Activated CD4-positive, CD25-positive, alpha-beta regulatory T cell treated with anti-CD3 and anti-CD28 coated beads, Interleukin-2, amount 50 U/mL, for 16 hours (primary cell): ENCODE results near the gene TOMM5.

ENCODE experiments used
- DNase-seq: peaks from one replicate; pipeline ENCODE4 v3.0.0-alpha.2; 2020; ENCODE audit warnings: low read depth, low spot score

TOMM5 gene

DNA sequence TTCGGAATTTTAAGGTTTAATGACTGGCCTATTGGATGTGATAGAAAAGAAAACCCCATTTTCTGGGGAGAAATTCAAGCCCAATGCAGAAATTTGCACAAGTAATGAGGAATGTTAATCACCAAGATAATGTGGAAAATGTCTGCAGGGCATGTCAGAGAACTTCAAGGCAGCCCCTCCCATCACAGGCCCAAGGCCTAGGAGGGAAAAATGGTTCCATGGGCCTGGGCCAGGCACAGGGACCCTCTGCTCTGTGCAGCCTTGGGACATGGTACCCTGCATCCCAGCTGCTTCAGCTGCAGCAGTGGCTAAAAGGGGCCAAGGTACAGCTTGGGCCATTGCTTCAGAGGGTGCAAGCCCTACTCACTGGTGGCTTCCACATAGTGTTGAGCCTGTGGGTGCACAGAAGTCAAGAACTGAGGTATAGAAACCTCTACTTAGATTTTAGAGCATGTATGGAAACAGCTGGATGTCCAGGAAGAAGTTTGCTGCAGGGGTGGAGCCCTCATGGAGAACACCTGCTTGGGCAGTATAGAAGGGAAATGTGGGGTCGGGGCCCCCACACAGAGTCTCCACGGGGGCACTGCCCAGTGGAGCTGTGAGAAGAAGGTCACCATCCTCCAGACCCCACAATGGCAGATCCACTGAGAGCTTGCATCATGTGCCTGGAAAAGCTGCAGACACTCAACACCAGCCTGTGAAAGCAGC lies 28.4 kb downstream of the TOMM5 start:
- DNase-seq, result no peak

DNA sequence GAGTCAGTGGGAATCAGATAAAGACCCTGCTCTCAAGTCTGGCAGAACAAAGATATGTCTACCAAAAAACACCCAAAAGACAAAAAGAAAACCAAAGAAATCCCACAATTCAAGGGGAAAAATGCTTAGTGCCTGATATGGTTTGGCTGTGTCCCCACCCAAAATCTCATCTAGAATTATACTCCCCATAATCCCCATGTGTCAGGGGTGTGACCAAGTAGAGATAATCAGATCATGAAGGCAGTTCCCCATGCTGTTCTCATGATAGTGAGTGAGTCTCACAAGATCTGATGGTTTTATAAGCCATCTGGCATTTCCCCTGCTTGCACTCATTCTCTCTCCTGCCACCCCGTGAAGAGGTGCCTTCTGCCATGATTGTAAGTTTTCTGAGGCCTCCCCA lies 29.6 kb downstream of the TOMM5 start:
- no peak for DNase-seq

DNA sequence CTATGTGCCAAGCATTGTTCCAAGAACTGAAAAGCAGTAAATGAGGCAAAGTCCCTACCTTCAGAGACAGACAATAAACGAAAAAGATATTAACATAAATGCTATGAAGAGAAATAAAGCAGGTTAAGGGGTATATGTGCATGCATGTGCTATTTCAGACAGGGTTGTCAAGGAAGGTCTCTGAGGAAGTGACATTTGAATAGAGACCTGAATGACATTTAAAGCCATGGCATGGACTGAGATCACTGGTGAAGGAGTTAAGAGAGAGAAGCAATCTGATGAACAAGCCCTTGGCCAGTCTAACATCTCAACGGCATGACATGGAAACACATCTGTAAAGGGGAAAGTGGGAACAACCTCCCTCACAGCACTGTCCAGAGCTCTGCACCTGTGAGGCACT lies 30.7 kb downstream of the TOMM5 start:
- DNase-seq, result no peak

DNA sequence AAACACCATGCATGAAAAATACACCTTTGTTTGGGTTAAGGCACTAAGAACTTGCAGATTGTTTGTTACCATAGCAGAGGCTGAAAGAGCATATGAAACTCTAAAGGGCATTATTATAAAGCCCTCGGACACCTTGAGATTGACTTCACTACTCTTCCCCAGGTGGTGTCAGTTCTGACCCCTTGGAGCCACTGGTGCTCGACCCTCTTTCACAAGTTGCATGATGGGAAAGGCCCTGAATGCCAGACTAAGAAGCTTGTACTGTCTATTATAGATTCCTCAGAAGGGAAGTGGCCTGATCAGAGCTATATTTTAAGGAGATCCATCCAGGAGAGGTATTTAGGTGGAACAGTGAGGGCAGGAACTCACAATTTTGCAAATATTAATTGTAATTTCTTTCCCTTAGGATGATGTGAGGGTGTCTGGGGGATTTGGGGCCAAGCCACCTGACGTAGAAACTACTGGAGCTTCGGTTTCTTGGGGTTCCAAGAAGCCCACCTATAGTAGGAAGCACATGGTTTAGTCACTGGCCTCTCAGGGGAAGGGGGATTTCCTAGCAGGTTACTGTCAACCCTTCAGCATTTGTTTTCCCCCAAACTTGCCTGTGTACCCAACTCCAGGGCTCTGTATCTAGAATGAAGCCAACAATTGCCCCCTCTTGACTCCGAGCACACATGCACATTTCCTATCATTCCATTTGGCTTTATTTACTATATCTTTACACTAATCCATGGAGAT lies 32.4 kb downstream of the TOMM5 start:
- no peak for DNase-seq

DNA sequence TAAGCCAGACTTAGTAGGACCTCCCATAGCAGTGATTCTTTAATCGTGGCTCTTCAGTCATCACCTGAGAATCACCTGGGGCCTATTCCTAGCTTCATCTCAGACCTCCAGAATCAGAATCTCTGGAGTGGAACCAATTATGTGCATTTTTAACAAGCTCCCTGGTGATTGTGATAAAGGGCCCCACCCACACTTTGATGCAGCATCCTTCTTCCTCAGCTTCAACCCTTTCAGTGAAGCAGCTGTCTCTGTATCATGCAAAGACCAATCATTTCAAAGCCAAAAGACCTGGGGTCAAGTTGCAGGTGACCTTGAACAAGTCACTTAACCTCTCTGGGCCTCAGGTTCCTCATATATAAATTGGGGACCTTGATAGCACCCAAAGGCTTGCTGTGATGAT lies 33.3 kb downstream of the TOMM5 start:
- DNase-seq, result no peak

DNA sequence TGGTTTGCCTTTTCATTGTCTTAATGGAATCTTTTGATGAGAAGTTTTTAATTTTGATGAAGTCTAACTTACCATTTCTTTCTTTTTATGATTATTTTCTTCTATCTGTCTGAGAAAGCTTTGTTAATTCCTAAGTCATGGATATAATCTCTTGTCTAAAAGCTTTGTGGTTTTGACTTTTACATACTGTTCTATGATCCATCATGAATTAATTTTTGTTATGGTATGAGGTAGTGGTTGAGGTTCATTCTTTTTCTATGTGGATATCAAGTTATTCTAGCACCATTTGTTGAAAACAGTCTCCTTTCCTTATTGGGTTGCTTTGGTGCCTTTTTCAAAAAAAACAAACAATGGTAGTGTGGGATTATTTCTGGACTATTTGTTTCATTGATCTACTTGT lies 36.6 kb downstream of the TOMM5 start:
- DNase-seq, result no peak

DNA sequence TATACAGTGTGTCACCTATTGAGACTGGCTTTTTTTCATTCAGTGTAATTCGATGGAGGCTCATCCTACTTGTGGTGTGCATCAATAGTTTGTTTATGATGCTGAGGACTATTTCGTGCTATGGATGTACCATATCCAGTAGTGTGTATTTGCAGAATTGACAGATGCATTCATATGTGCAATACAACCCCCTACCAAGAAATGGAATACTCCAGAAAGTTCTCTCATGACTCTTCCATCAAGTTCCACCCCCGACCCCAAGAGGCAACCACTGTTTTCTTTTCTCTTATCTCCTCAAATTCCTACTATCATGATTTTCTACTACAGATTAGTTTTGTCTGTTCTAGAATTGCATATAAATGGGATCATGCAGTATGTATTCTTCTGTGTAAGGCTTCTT lies 38.1 kb downstream of the TOMM5 start:
- no peak for DNase-seq

DNA sequence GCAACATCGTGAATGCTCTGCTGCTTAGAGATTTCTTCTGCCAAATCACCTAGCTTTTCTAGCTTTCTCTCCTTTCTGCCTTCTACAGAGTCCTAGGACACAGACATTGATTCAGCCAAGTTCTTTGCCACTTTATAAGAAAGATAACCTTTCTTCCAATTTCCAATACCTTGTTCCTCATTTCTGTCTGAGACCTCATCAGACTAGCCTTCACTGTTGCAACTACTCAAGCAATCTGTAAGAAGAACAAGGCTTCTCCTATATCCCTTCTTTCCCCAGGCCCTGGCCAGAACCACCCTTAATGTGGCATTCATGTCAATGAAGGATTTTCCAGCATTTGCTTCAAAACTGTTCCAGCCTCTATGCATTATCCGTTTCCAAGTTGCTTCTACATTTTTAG lies 40.5 kb downstream of the TOMM5 start:
- DNase-seq, result no peak

DNA sequence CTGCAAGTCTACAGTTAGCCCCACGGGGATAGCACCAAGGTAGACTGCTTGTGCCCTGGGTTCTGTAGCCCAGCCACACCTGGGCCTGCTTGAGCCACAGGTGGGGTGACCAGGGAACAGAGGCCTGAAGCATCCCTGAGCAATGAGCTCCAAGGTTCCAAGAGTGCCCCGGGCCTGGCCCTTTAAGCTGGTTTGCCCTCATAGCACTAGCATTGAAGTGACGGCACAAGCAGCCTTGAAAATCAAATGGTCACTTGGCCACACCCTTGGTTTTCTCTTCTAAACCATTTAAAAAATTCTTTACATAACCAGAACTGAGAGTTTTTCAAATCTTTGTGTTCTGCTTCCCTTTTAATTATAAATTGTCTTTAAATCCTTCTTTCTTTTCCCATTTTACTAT lies 40.9 kb downstream of the TOMM5 start:
- DNase-seq, result no peak

DNA sequence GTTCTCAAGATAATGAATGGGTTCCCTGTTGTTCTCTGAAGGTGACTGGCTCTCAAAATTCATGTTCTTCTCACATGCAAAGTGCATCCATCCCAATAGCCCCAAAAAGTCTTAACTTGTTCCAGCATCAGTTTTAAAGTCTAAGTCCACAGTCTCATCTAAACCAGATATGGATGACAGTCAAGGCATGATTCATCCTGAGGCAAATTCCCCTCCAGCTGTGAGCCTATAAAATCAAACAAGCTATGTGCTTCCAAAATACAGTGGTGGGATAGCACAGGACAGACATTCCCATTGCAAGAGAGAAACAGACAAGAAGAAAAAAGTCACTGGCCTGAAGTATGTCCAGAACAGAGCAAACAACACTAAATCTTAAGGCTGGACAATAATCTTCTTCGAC lies 41.6 kb downstream of the TOMM5 start:
- DNase-seq, result no peak

DNA sequence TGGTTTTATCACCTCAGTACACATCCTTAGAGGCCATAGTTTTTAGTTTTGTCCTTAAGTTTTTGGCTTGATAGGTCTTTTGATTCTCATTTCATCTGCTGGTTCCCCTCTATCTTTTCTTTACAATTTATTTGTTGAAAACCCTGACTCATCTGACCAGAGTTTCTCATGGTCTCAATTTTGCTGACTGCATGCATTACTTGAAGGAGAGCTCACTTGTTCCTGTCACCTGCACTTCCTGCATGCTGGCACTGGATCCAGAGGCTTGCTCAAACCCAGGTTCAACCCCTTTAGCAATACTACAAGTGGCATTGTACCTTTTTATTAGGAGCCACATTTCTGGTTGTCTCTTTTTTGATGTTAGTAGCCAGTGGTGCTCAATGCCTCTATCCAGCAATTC lies 42.9 kb downstream of the TOMM5 start:
- no peak for DNase-seq

DNA sequence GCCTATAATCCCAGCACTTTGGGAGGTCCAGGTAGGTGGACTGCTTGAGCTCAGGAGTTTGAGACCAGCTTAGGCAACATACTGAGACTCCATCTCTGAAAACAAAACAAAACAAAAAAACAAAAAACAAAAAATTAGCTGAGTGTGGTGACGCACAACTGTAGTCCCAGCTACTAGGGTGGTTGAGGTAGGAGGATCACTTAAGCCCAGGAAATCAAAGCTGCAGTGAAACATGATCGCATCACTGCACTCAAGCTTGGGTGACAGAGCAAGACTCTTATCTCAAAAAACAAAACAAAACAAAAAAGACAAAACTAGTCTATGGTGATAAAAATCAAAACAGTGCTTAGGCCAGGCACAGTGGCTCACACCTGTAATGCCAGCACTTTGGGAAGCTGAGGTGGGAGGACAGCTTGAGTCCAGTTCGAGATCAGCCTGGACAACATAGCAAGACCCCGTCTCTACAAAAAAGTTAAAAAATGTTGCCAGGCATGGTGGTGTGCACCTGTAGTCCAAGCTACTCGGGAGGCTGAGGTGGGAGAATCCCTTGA lies 45.0 kb downstream of the TOMM5 start:
- no peak for DNase-seq

DNA sequence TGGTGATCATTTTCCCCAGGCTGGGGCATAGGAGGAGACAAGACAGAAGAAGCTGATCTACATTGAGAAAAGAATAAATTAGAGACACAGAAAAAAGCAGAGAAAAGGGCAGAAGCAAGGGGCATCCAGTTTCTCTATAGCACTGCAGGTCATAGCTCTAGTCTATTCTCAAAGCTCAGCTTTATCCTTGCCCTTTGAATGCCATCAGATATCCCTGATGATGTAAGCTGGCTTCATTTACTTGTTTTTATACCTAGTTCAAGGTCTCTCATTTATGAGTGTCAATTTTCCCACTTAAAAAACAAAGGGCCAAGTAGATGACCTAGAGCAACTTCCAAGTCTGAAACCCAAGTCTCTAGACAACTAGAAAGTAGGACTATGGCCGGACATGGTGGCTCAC lies 48.9 kb downstream of the TOMM5 start:
- no peak for DNase-seq

DNA sequence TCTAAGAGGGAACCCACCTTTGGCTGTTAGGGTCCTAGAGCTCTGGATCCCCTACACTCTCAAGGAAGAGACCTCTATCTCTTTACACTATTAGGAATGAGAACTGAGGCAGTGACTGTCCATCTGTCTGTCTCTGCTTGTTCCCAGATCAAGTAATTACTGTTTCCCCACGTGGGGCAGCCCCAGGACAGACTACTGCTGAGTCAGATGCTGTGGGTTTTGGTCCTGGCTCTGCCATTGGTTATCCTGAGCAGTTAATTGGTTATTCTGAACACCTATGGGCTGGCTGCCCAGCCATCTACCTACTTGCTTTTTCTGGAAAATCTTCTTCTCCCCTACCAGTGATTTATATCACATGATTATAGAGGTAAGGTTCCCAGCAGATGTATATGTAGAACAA lies 49.5 kb downstream of the TOMM5 start:
- DNase-seq, result no peak

DNA sequence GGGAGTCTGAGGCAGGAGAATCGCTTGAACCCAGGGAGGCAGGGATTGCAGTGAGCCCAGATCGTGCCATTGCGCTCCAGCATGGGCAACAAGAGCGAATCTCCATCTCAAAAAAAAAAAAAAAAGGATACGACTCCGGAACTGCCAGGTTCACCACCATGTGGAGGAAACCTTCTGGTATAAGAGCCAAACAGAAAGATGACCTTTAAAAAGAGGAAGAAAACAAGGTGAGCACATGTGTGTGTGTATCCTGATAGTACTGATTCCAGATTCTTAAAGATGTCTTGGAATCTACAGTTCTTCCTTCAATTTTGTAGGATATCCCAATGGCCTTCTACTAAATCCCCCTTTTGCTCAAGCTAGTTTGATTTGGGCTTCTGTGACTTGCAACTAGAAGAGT lies 49.9 kb downstream of the TOMM5 start:
- DNase-seq, result no peak

DNA sequence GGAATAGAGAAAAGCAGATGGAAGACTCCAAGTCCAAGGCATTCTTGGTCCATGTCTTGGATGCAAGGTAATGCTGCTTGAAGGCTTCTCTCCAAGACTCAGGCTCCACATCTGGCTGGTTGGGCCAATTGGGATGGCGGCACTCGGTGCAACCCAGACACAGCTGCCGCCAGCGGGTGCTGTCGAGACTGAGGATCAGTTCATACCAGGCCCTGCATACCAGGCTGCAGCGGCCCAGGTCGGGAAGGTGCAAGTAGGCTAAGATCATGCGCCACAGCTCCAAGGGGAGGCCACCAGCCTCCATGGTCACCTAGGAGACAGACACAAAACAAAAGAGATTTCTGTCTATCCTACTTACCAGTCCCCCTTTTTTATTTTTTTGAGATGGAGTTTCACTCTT lies 50.9 kb downstream of the TOMM5 start:
- DNase-seq, result no peak

DNA sequence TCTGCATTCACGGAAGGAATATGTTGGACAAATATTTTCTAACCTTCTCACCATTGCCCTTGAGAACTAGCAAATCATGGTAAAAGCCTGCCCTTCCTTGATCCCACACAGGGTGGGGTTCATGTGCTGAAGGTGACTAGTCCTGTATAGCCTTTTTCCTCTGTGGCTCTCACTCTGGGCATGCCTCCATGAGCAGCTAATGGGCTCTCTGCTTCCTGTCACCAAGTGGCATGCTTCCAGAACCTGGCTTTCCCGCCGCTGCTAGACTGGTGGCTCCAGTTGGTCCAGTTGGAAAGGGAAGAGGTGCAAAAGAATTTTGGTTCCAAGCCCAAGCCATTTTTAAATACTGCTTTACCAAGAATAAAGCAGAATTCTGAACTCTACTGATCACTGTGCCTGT lies 51.8 kb downstream of the TOMM5 start:
- DNase-seq, result no peak

DNA sequence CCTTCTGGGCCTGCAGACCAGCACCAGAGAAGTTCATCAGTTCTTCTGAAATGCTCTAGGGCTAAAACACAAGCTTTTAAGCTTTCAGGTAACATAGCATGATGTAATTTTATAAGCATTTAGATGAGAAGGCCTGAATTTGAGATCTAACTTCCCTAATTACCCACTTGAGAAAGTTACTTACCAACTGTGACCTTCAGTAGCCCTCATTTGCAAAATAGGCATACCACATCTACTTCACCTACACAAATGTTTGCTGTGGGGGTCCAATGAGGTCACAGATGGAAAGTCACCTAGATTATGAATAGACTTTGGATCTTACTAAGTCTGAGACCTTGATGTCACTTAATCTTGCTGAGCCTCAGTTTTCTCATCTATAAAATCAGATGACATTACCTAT lies 52.8 kb downstream of the TOMM5 start:
- DNase-seq, result no peak
